Body of pancreas (tissue), 4 donors: Measurements from ENCODE around the gene SPC25. TPM values are rescaled to one million over a fixed set of nuclear protein-coding genes. Genes with fewer than 3 reads are reported as not detected.
A peak's percentile ranks its signal among the peaks of the same experiment; 100 is the strongest.

Experiments
- ATAC-seq: fragments of 150-250 bp; one replicate; pipeline ENCODE4 v1.9.1; 2016
- DNase-seq, 4 donors: peaks; one replicate each; pipeline ENCODE4 v3.0.0-alpha.2; 2019
- H3K27ac ChIP-seq, 4 donors: fragments of 200-600 bp; sonication (generic); 1 replicate in 3 of 4; 2 replicates in 1 of 4; pipeline versions ENCODE4 v1.5.1 to v1.6.1; 2016 to 2019; ENCODE audit warnings: mild to moderate bottlenecking in 1 of 4, mixed read lengths in 1 of 4, moderate library complexity in 1 of 4
- H3K27me3 ChIP-seq, 2 donors: fragments of 200-600 bp; sonication (generic); one replicate each; pipeline ENCODE4 v1.6.0; 2016; ENCODE audit warnings: mild to moderate bottlenecking in 1 of 2
- H3K36me3 ChIP-seq, 2 donors: fragments of 200-600 bp; sonication (generic); replicated peaks in 1 of 2; 2 replicates each; pipeline ENCODE4 v1.5.1; 2016; ENCODE audit warnings: low read depth in 2 of 2; ENCODE audit not compliant: insufficient read depth in 1 of 2
- H3K4me1 ChIP-seq: fragments of 200-600 bp; sonication (generic); one replicate; pipeline ENCODE4 v1.6.0; 2016
- H3K4me3 ChIP-seq, 2 donors: fragments of 200-600 bp; sonication (generic); 1 replicate in 1 of 2; 2 replicates in 1 of 2; pipeline ENCODE4 v1.5.1; 2016 to 2019
- H3K9me3 ChIP-seq, 3 donors: fragments of 200-600 bp; sonication (generic); 1 replicate in 2 of 3; 2 replicates in 1 of 3; pipeline ENCODE4 v1.5.1; 2016
- POLR2A ChIP-seq, 3 donors: fragments of 450-650 bp; IDR thresholded peaks; one replicate each; pipeline ENCODE4 v1.6.1; 2016; ENCODE audit warnings: antibody characterized with exemption in 3 of 3, mild to moderate bottlenecking in 2 of 3
- WGBS, 2 donors: methylation state at CpG; one replicate each; pipeline ENCODE4 v1.1.5; 2017; 5-methylcytosine and 5-hydroxymethylcytosine counted together
- intact Hi-C: fragments of 100-400 bp; cut with DNase I; formaldehyde crosslinking; loops from one replicate; pipeline ENCODE4 v1.15.1; 2023
- total RNA-seq, 2 donors: library from RNA; depleted of rRNA; stranded (reverse); fragments of >200 nt; gene quantifications; one replicate each; pipeline ENCODE4 v1.1.0, GENCODE V29; 2016
- TF ChIP-seq, protein P1 (sequence below), 7 experiments: fragments of 450-650 bp in 4 of 7; fragments of 200-600 bp in 3 of 7; sonication (generic) in 3 of 7; IDR thresholded peaks; one replicate each; pipeline ENCODE4 v1.5.1; 2016 to 2019; ENCODE audit warnings: antibody characterized with exemption in 7 of 7

The SPC25 gene
- total RNA-seq, 2 donors from 2014 or later = not detected

DNA sequence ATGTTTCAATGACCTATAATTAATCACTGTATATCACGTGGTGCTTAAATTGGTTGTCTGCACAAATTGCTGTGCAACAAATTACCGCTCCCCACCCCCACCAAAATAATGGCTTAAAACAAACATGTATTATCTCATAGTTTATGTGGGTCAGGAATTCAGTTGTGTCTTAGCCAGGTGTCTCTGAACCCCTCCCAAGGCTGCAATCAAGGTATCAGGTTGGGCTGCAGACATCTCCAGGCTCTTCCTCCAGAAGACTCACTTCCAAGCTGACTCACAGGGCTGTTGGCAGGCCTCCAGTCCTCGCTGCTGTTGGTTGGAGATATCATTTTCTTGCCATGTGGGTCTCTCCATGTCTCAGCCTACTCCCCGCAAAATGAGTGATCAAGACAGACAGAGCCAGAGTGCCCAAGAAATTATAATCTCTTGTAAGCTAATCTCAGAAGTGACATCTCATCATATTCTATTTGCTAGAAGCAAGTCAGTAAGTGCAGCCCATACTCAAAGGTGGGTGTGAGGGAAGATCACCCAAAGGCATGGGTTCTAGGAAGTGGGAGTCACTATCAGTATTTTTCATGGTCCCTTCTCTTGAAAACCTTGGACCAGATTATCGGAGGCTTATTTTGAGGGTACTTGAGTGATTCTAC, 38.4 kb downstream of the SPC25 start:
- Histone ChIP-seq H3K4me1 (peaks cover 16% of the 10 kb centered on the region), H3K36me3 (peaks cover 0 to 2% of the 10 kb centered on the region in 2 donors), H3K4me3 (no peak overlapping the region), H3K27ac (no peak overlapping the region), H3K9me3 (no peaks in the 10 kb centered on the region), H3K27me3 (no peaks in the 10 kb centered on the region)
- DNase-seq (peak in 3 of 4 donors; percentile 15 to 39 (median 21)), ATAC-seq (no peak)
- no peak for TF ChIP-seq POLR2A (IDR thresholded peaks at IDR 0.05)
- TF ChIP-seq, protein P1, sequence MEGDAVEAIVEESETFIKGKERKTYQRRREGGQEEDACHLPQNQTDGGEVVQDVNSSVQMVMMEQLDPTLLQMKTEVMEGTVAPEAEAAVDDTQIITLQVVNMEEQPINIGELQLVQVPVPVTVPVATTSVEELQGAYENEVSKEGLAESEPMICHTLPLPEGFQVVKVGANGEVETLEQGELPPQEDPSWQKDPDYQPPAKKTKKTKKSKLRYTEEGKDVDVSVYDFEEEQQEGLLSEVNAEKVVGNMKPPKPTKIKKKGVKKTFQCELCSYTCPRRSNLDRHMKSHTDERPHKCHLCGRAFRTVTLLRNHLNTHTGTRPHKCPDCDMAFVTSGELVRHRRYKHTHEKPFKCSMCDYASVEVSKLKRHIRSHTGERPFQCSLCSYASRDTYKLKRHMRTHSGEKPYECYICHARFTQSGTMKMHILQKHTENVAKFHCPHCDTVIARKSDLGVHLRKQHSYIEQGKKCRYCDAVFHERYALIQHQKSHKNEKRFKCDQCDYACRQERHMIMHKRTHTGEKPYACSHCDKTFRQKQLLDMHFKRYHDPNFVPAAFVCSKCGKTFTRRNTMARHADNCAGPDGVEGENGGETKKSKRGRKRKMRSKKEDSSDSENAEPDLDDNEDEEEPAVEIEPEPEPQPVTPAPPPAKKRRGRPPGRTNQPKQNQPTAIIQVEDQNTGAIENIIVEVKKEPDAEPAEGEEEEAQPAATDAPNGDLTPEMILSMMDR (IDR thresholded peaks at IDR 0.05) = no peak
- WGBS, 2 donors = 77 to 82% methylated on average over 5 of the region's 5 CpGs
- intact Hi-C loops = no loop called here

DNA sequence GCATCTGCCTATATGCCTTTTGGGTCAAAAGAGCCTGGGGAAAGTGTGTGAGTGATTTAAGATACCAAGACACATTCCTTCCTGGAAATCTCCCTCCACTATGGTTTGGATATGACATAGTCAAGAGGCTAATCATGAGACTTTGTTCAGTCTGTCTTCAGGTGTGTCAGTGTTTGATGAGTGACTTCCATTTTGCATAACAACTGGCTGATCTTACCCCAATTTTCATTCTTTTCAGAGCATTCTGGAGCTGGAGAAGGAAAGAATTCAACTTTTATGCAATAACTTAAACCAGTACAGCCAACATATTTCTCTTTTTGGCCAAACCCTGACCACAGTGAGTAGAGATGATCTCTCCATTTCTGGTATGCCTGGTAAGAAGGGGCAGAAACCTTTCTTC, 39.4 kb downstream of the SPC25 start:
- no peak overlapping the region for H3K4me3 ChIP-seq
- no peaks in the 10 kb centered on the region for H3K9me3 ChIP-seq
- peaks cover 16% of the 10 kb centered on the region for H3K4me1 ChIP-seq
- TF ChIP-seq, protein P1 (IDR thresholded peaks at IDR 0.05) = no peak
- TF ChIP-seq POLR2A (IDR thresholded peaks at IDR 0.05) = no peak
- H3K36me3 ChIP-seq = peaks cover 0 to 2% of the 10 kb centered on the region in 2 donors
- DNase-seq (no peak), ATAC-seq (no peak)
- H3K27me3 ChIP-seq = no peaks in the 10 kb centered on the region
- no peak overlapping the region for H3K27ac ChIP-seq
- intact Hi-C loops = no loop called here

DNA sequence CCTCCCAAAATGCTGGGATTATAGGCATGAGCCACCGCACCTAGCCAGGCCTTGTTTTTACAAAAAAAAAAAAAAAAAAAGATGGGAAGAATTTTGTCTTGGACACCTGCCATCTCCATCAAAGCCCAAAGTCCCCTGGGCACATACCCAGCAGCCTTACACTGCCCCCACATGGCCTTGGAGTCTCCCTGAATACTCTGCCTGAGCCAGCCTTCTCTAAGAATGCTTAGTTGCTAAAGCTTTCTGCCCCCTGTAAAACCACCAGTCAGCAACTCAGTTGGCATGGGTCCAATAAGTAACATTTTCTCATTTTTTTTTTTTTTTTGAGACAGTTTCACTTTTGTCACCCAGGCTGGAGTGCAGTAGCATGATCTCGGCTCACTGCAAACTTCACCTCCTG, 40.6 kb downstream of the SPC25 start:
- Histone ChIP-seq H3K9me3 (no peaks in the 10 kb centered on the region), H3K4me3 (no peak overlapping the region), H3K27me3 (no peaks in the 10 kb centered on the region), H3K4me1 (peaks cover 16% of the 10 kb centered on the region), H3K27ac (peak overlapping the region in 1 of 4 donors; percentile 16), H3K36me3 (peaks cover 0 to 3% of the 10 kb centered on the region in 2 donors)
- WGBS, 2 donors = 42 to 44% methylated on average over 2 of the region's 2 CpGs
- ATAC-seq (peak; percentile 95), DNase-seq (peak; percentile 73 to 81 (median 79))
- TF ChIP-seq, protein P1 (IDR thresholded peaks at IDR 0.05) = peak; percentile 19 to 67 (median 60)
- TF ChIP-seq POLR2A (IDR thresholded peaks at IDR 0.05) = no peak
- intact Hi-C loops = no loop called here

DNA sequence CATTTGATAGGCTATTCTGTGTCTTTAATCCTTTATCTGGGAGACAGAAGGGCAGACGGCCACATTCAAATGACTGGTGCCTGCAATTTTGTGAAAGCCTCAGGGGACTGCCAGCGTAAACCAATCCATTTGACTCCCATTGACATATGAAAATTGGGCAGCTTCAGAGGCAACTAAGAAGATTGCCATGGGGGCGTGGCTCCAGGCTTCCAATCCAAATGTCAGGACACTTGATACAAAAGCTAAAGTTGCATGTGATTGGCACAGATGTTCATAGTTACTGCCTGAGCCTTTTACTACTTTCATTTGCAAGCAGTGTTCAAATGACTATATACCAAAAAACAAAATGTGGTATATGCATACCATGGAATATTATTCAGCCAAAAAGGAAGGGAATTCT, 42.0 kb downstream of the SPC25 start:
- Histone ChIP-seq H3K27ac (peak overlapping the region in 1 of 4 donors; percentile 16), H3K36me3 (peaks cover 0 to 3% of the 10 kb centered on the region in 2 donors), H3K4me1 (peaks cover 16% of the 10 kb centered on the region), H3K27me3 (no peaks in the 10 kb centered on the region), H3K9me3 (no peaks in the 10 kb centered on the region), H3K4me3 (no peak overlapping the region)
- 58 to 78% methylated on average over 3 of the region's 3 CpGs for WGBS, 2 donors
- intact Hi-C loops = no loop called here
- ATAC-seq = no peak
- peak in 1 of 4 donors; percentile 9 for DNase-seq
- TF ChIP-seq, protein P1 (IDR thresholded peaks at IDR 0.05) = no peak
- TF ChIP-seq POLR2A (IDR thresholded peaks at IDR 0.05) = no peak

DNA sequence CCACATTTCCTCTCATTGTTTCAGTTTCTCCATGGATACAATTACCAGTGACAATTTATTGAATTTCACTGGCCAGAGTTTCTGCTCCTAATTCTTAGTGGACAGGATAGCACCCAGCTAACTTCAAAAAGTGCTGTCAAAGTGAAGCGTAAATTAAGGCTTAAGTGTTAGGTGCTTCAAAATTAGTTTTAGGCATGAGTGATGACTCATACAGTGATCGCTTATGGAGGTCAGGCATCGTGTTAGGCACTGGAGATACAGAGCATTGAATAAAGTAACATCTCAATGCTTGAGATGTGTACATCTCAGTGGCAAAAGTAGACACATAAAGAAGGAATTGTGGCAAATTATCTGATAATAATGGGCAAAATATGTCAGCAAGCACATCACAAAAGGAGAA, 47.0 kb downstream of the SPC25 start:
- ATAC-seq = no peak

More for the DNA sequence above, 47.0 kb downstream of the SPC25 start:
- H3K27me3 ChIP-seq = no peaks in the 10 kb centered on the region
- 93 to 96% methylated on average over 3 of the region's 3 CpGs for WGBS, 2 donors
- H3K4me3 ChIP-seq = no peak overlapping the region
- H3K4me1 ChIP-seq = peaks cover 10% of the 10 kb centered on the region
- intact Hi-C loops = no loop called here
- H3K27ac ChIP-seq = no peak overlapping the region
- DNase-seq = no peak
- H3K36me3 ChIP-seq = peaks cover 0 to 3% of the 10 kb centered on the region in 2 donors
- TF ChIP-seq, protein P1 (IDR thresholded peaks at IDR 0.05) = no peak
- no peak for TF ChIP-seq POLR2A (IDR thresholded peaks at IDR 0.05)
- H3K9me3 ChIP-seq = no peaks in the 10 kb centered on the region
